Activated naive CD8-positive, alpha-beta T cell treated with anti-CD3 and anti-CD28 coated beads for 36 hours (primary cell): ENCODE results near the gene HIC1. TPM values are rescaled to one million over a fixed set of nuclear protein-coding genes. Genes with fewer than 3 reads are reported as not detected.

Experiments
- DNase-seq: peaks from one replicate; pipeline ENCODE4 v3.0.0; 2021
- H3K27ac Mint-ChIP-seq: one replicate; pipeline ENCODE4 v1.8.0; 2022; ENCODE audit warnings: mild to moderate bottlenecking, moderate library complexity, mixed read lengths
- H3K27me3 Mint-ChIP-seq: one replicate; pipeline ENCODE4 v1.8.0; 2022; ENCODE audit warnings: mild to moderate bottlenecking, mixed read lengths
- H3K36me3 Mint-ChIP-seq: one replicate; pipeline ENCODE4 v1.8.0; 2021; ENCODE audit warnings: mild to moderate bottlenecking, mixed read lengths
- H3K4me1 Mint-ChIP-seq: one replicate; pipeline ENCODE4 v1.8.0; 2021; ENCODE audit warnings: mixed read lengths
- H3K4me3 Mint-ChIP-seq: one replicate; pipeline ENCODE4 v1.8.0; 2022; ENCODE audit warnings: mild to moderate bottlenecking, moderate library complexity, mixed read lengths
- H3K9me3 Mint-ChIP-seq: one replicate; pipeline ENCODE4 v1.8.0; 2022; ENCODE audit warnings: mixed read lengths
- total RNA-seq, 2 experiments: library from RNA; stranded (reverse); gene quantifications; one replicate each; pipeline ENCODE4 v1.2.3, GENCODE V29; 2021

HIC1 gene
- total RNA-seq, 2 experiments from 2014 or later: 36.7 to 37.8 TPM

- Mint-ChIP-seq H3K27ac (peak overlapping the region; percentile 1), H3K4me3 (no peak overlapping the region), H3K36me3 (peaks cover 41% of the 10 kb centered on the region), H3K27me3 (no peaks in the 10 kb centered on the region), H3K4me1 (peaks cover 53% of the 10 kb centered on the region), H3K9me3 (no peaks in the 10 kb centered on the region)
- DNase-seq: no peak
Observed at GRCh38 chr17:2084766-2085647, 30.1 kb downstream of the HIC1 start.

GRCh38 chr17:2085648-2085949, 30.7 kb downstream of the HIC1 start:
- Mint-ChIP-seq H3K9me3 (no peaks in the 10 kb centered on the region), H3K4me1 (peaks cover 59% of the 10 kb centered on the region), H3K27ac (peak overlapping the region; percentile 50), H3K27me3 (no peaks in the 10 kb centered on the region), H3K4me3 (no peak overlapping the region), H3K36me3 (peaks cover 45% of the 10 kb centered on the region)
- no peak for DNase-seq

- H3K9me3 Mint-ChIP-seq: no peaks in the 10 kb centered on the region
- H3K27ac Mint-ChIP-seq: peak overlapping the region; percentile 94
- DNase-seq: no peak
- H3K4me3 Mint-ChIP-seq: no peak overlapping the region
- H3K27me3 Mint-ChIP-seq: no peaks in the 10 kb centered on the region
- peaks cover 65% of the 10 kb centered on the region for H3K4me1 Mint-ChIP-seq
- H3K36me3 Mint-ChIP-seq: peaks cover 45% of the 10 kb centered on the region
Observed at GRCh38 chr17:2086306-2086705, 31.4 kb downstream of the HIC1 start.

- Mint-ChIP-seq H3K27me3 (no peaks in the 10 kb centered on the region), H3K27ac (peak overlapping the region; percentile 94), H3K9me3 (no peaks in the 10 kb centered on the region), H3K4me3 (peak overlapping the region; percentile 44), H3K36me3 (peaks cover 44% of the 10 kb centered on the region), H3K4me1 (peaks cover 67% of the 10 kb centered on the region)
- DNase-seq: peak; percentile 76
Observed at GRCh38 chr17:2087597-2088211, 32.8 kb downstream of the HIC1 start.

GRCh38 chr17:2089021-2089422, 34.1 kb downstream of the HIC1 start:
- H3K4me3 Mint-ChIP-seq: peak overlapping the region; percentile 89
- H3K27me3 Mint-ChIP-seq: no peaks in the 10 kb centered on the region
- peaks cover 41% of the 10 kb centered on the region for H3K36me3 Mint-ChIP-seq
- peak overlapping the region; percentile 94 for H3K27ac Mint-ChIP-seq
- H3K9me3 Mint-ChIP-seq: no peaks in the 10 kb centered on the region
- peaks cover 65% of the 10 kb centered on the region for H3K4me1 Mint-ChIP-seq
- peak; percentile 18 for DNase-seq

GRCh38 chr17:2090210-2090641, 35.3 kb downstream of the HIC1 start:
- H3K9me3 Mint-ChIP-seq: no peaks in the 10 kb centered on the region
- H3K27ac Mint-ChIP-seq: peak overlapping the region; percentile 94
- H3K4me3 Mint-ChIP-seq: peak overlapping the region; percentile 89
- H3K36me3 Mint-ChIP-seq: peaks cover 36% of the 10 kb centered on the region
- H3K4me1 Mint-ChIP-seq: peaks cover 65% of the 10 kb centered on the region
- DNase-seq: no peak
- H3K27me3 Mint-ChIP-seq: no peaks in the 10 kb centered on the region

GRCh38 chr17:2090804-2091534, 36.1 kb downstream of the HIC1 start:
- Mint-ChIP-seq H3K27ac (peak overlapping the region; percentile 94), H3K4me1 (peaks cover 64% of the 10 kb centered on the region), H3K36me3 (peaks cover 30% of the 10 kb centered on the region), H3K27me3 (no peaks in the 10 kb centered on the region), H3K9me3 (no peaks in the 10 kb centered on the region), H3K4me3 (peak overlapping the region; percentile 89)
- no peak for DNase-seq

- Mint-ChIP-seq H3K4me1 (peaks cover 55% of the 10 kb centered on the region), H3K9me3 (no peaks in the 10 kb centered on the region), H3K36me3 (peaks cover 23% of the 10 kb centered on the region), H3K4me3 (no peak overlapping the region), H3K27ac (no peak overlapping the region), H3K27me3 (no peaks in the 10 kb centered on the region)
- no peak for DNase-seq
Observed at GRCh38 chr17:2092253-2092652, 37.4 kb downstream of the HIC1 start.

GRCh38 chr17:2093349-2093748, 38.4 kb downstream of the HIC1 start:
- Mint-ChIP-seq H3K27ac (no peak overlapping the region), H3K36me3 (peaks cover 23% of the 10 kb centered on the region), H3K4me1 (peaks cover 45% of the 10 kb centered on the region), H3K9me3 (no peaks in the 10 kb centered on the region), H3K27me3 (no peaks in the 10 kb centered on the region), H3K4me3 (no peak overlapping the region)
- no peak for DNase-seq

GRCh38 chr17:2094891-2095535, 40.1 kb downstream of the HIC1 start:
- Mint-ChIP-seq H3K27ac (no peak overlapping the region), H3K4me1 (peaks cover 33% of the 10 kb centered on the region), H3K9me3 (no peaks in the 10 kb centered on the region), H3K36me3 (peaks cover 20% of the 10 kb centered on the region), H3K4me3 (no peak overlapping the region), H3K27me3 (no peaks in the 10 kb centered on the region)
- DNase-seq: no peak

- no peak for DNase-seq
- Mint-ChIP-seq H3K4me3 (no peak overlapping the region), H3K4me1 (peaks cover 28% of the 10 kb centered on the region), H3K27ac (no peak overlapping the region), H3K27me3 (no peaks in the 10 kb centered on the region), H3K36me3 (peaks cover 16% of the 10 kb centered on the region), H3K9me3 (no peaks in the 10 kb centered on the region)
Observed at GRCh38 chr17:2095536-2095910, 40.6 kb downstream of the HIC1 start.

- no peaks in the 10 kb centered on the region for H3K9me3 Mint-ChIP-seq
- peaks cover 37% of the 10 kb centered on the region for H3K4me1 Mint-ChIP-seq
- peak overlapping the region; percentile 54 for H3K27ac Mint-ChIP-seq
- no peaks in the 10 kb centered on the region for H3K27me3 Mint-ChIP-seq
- no peak overlapping the region for H3K4me3 Mint-ChIP-seq
- DNase-seq: peak; percentile 48
- peaks cover 14% of the 10 kb centered on the region for H3K36me3 Mint-ChIP-seq
Observed at GRCh38 chr17:2101448-2102257, 46.8 kb downstream of the HIC1 start.

GRCh38 chr17:2102931-2103809, 48.3 kb downstream of the HIC1 start:
- H3K4me3 Mint-ChIP-seq: no peak overlapping the region
- no peaks in the 10 kb centered on the region for H3K27me3 Mint-ChIP-seq
- peaks cover 14% of the 10 kb centered on the region for H3K36me3 Mint-ChIP-seq
- no peak for DNase-seq
- no peaks in the 10 kb centered on the region for H3K9me3 Mint-ChIP-seq
- no peak overlapping the region for H3K27ac Mint-ChIP-seq
- peaks cover 36% of the 10 kb centered on the region for H3K4me1 Mint-ChIP-seq
